OCI-LY7 (cell line): ENCODE data around the gene USP37. TPM values are rescaled to one million over a fixed set of nuclear protein-coding genes. Genes with fewer than 3 reads are reported as not detected.

Experiments used
- BruUV-seq: library from RNA; stranded (reverse); fragments of 400-500 nt; replicated peaks from 2 replicates; lab custom pipeline; 2021; lab: Mats Ljungman, UMichigan
- CTCF ChIA-PET: fragments of 300-600 bp; sonication (Branson Sonifier 250); formaldehyde crosslinking; loops from one replicate; lab custom pipeline; 2022; ENCODE audit warnings: antibody characterized with exemption; ENCODE audit not compliant: unreplicated experiment; lab: Charles Lee
- POLR2A ChIA-PET: fragments of 300-600 bp; sonication (Branson Sonifier 250); formaldehyde crosslinking; loops from one replicate; lab custom pipeline; 2022; ENCODE audit warnings: antibody characterized with exemption; lab: Charles Lee
- DNase-seq: peaks from one replicate; pipeline ENCODE4 v3.0.0-alpha.2; 2015; ENCODE audit warnings: low spot score
- H2AFZ ChIP-seq: fragments of 200-600 bp; sonication (generic), shearing (Covaris generic); 2 replicates; pipeline ENCODE4 v1.6.1; 2014; ENCODE audit warnings: mild to moderate bottlenecking, antibody characterized with exemption, low read length, moderate library complexity
- H3K27ac ChIP-seq: fragments of 200-600 bp; sonication (generic); 2 replicates; pipeline ENCODE4 v1.5.1; 2014; ENCODE audit warnings: mixed run types, low read depth, mild to moderate bottlenecking, moderate library complexity, low read length, inconsistent platforms; ENCODE audit not compliant: poor library complexity, severe bottlenecking
- H3K36me3 ChIP-seq: fragments of 200-600 bp; sonication (generic); 2 replicates; pipeline ENCODE4 v1.6.1; 2014; ENCODE audit warnings: mild to moderate bottlenecking, antibody characterized with exemption, low read length, moderate library complexity, mixed read lengths; ENCODE audit not compliant: insufficient read depth
- H3K4me1 ChIP-seq: fragments of 200-600 bp; sonication (generic); 2 replicates; pipeline ENCODE4 v1.5.1; 2014; ENCODE audit warnings: mild to moderate bottlenecking, low read length; ENCODE audit not compliant: insufficient read depth, poor library complexity, severe bottlenecking
- H3K4me2 ChIP-seq: fragments of 200-600 bp; sonication (generic); 2 replicates; pipeline ENCODE4 v1.6.1; 2014; ENCODE audit warnings: mild to moderate bottlenecking, low read length
- H3K4me3 ChIP-seq: fragments of 200-600 bp; sonication (generic); 2 replicates; pipeline ENCODE4 v1.5.1; 2014; ENCODE audit warnings: mild to moderate bottlenecking, low read depth, low read length; ENCODE audit not compliant: poor library complexity, severe bottlenecking
- H3K79me2 ChIP-seq: fragments of 200-600 bp; sonication (generic); 2 replicates; pipeline ENCODE4 v1.6.1; 2016; ENCODE audit warnings: low read depth, mild to moderate bottlenecking, low read length, moderate library complexity, mixed read lengths; ENCODE audit not compliant: insufficient read depth
- H3K9me2 ChIP-seq: fragments of 200-600 bp; sonication (generic); 2 replicates; pipeline ENCODE4 v1.6.1; 2016; ENCODE audit warnings: mild to moderate bottlenecking, low read length, mixed read lengths; ENCODE audit not compliant: insufficient read depth
- H3K9me3 ChIP-seq: fragments of 200-600 bp; sonication (generic); 2 replicates; pipeline ENCODE4 v1.6.1; 2014; ENCODE audit warnings: mild to moderate bottlenecking, mixed run types, low read length, mixed read lengths
- H4K20me1 ChIP-seq: fragments of 200-600 bp; sonication (generic); 2 replicates; pipeline ENCODE4 v1.6.1; 2014; ENCODE audit warnings: mild to moderate bottlenecking, antibody characterized with exemption, low read length, moderate library complexity, mixed read lengths; ENCODE audit not compliant: insufficient read depth
- EZH2phosphoT487 ChIP-seq: fragments of 200-600 bp; sonication (generic); IDR thresholded peaks from 2 replicates; pipeline ENCODE4 v1.6.1; 2018; ENCODE audit warnings: low read depth, borderline replicate concordance, mild to moderate bottlenecking, mixed run types, antibody characterized with exemption, low read length, moderate library complexity, mixed read lengths
- intact Hi-C: fragments of 100-400 bp; cut with micrococcal nuclease; formaldehyde crosslinking; loops from one replicate; pipeline ENCODE4 v1.10.0; 2022; ENCODE audit not compliant: unreplicated experiment
- total RNA-seq, 2 experiments: library from RNA; depleted of rRNA in 1 of 2; stranded (reverse); fragments of >200 nt in 1 of 2; shearing (Covaris generic) in 1 of 2; gene quantifications; 2 replicates each; pipeline ENCODE4 v1.2.3, GENCODE V29; 2014 to 2022
- TF ChIP-seq, protein P1 (sequence below): fragments of 200-600 bp; sonication (generic); conservative IDR thresholded peaks from 2 replicates; pipeline ENCODE4 v1.5.1; 2014; ENCODE audit warnings: mild to moderate bottlenecking, antibody characterized with exemption, low read length, moderate library complexity, mixed read lengths

Gene USP37
- total RNA-seq, 2 experiments from 2014 or later: 23.3 to 32.4 TPM

DNA sequence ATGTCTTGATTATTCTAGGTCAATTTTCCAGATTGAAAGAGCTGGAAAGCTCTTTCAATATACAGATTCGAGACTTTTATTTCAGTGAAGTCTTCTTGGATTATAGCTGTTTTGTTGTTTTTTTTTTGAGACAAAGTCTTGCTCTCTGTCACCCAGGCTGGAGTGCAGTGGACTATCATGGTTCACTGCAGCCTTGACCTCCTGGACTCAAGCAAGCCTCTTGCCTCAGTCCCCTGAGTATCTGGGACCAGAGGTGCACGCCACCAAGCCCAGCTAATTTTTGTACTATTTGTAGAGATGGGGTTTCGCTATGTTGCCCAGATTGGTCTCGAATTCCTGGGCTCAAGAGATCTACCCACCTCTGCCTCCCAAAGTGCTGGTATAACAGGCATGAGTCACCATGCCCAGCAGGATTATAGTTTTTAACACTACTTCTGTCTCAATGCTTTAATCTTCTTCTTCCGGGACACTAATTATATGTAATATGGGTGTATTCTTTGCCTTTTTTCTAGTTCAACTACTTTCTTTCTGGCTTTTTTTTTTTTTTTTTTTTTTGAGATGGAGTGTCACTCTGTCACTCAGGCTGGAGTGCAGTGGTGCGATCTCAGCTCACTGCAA, 62.3 kb downstream of the USP37 start:
- Histone ChIP-seq H3K9me3 (no peaks in the 10 kb centered on the region), H3K27ac (no peak overlapping the region), H3K79me2 (no peaks in the 10 kb centered on the region), H4K20me1 (no peaks in the 10 kb centered on the region), H2AFZ (no peak overlapping the region), H3K4me1 (no peaks in the 10 kb centered on the region), H3K36me3 (peaks cover 77% of the 10 kb centered on the region), H3K9me2 (no peaks in the 10 kb centered on the region), H3K4me3 (no peak overlapping the region), H3K4me2 (no peak overlapping the region)
- no TSS peak for BruUV-seq
- POLR2A ChIA-PET: interaction anchor here (0.6 to 0.7 kb wide), 2 partner anchors 17 to 147 kb away, joined by 3 to 7 read pairs; no protein-coding TSS in a partner anchor
- no peak for DNase-seq
- CTCF ChIA-PET: no interaction called here
- intact Hi-C loops: no loop called here
- TF ChIP-seq, protein P1, sequence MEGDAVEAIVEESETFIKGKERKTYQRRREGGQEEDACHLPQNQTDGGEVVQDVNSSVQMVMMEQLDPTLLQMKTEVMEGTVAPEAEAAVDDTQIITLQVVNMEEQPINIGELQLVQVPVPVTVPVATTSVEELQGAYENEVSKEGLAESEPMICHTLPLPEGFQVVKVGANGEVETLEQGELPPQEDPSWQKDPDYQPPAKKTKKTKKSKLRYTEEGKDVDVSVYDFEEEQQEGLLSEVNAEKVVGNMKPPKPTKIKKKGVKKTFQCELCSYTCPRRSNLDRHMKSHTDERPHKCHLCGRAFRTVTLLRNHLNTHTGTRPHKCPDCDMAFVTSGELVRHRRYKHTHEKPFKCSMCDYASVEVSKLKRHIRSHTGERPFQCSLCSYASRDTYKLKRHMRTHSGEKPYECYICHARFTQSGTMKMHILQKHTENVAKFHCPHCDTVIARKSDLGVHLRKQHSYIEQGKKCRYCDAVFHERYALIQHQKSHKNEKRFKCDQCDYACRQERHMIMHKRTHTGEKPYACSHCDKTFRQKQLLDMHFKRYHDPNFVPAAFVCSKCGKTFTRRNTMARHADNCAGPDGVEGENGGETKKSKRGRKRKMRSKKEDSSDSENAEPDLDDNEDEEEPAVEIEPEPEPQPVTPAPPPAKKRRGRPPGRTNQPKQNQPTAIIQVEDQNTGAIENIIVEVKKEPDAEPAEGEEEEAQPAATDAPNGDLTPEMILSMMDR: no peak
- no peak for TF ChIP-seq EZH2phosphoT487

DNA sequence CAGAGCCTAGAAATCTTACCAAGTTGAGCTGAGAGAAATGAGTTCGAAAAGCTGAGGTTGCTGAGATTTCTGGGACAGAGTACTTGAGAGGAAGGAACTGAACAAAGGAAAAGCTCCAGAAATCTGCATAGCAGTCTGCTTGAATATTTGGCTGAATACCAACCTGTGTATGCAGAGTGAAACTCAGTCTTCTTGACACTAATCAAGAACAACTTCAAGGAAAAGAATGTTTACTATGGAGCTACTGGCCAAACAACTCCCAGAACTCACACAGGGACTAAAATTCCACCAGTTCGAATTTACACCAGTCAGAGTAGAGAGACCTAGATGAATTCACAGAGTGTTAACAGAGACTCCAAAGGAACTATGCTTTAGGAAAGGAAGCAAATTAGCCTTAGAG, 66.5 kb downstream of the USP37 start:
- ChIA-PET POLR2A (interaction anchor here (0.9 to 1.2 kb wide), 3 partner anchors 9 to 41 kb away, joined by 3 to 5 read pairs (median 4); no protein-coding TSS in a partner anchor), CTCF (no interaction called here)
- no peak overlapping the region for H2AFZ ChIP-seq
- no peaks in the 10 kb centered on the region for H4K20me1 ChIP-seq
- H3K79me2 ChIP-seq: no peaks in the 10 kb centered on the region
- H3K36me3 ChIP-seq: peaks cover 66% of the 10 kb centered on the region
- H3K4me1 ChIP-seq: no peaks in the 10 kb centered on the region
- TF ChIP-seq, protein P1: no peak
- TF ChIP-seq EZH2phosphoT487: no peak
- no peak for DNase-seq
- intact Hi-C loops: no loop called here
- H3K9me2 ChIP-seq: no peaks in the 10 kb centered on the region
- no peaks in the 10 kb centered on the region for H3K9me3 ChIP-seq
- no TSS peak for BruUV-seq
- no peak overlapping the region for H3K4me2 ChIP-seq
- H3K27ac ChIP-seq: no peak overlapping the region
- no peak overlapping the region for H3K4me3 ChIP-seq

DNA sequence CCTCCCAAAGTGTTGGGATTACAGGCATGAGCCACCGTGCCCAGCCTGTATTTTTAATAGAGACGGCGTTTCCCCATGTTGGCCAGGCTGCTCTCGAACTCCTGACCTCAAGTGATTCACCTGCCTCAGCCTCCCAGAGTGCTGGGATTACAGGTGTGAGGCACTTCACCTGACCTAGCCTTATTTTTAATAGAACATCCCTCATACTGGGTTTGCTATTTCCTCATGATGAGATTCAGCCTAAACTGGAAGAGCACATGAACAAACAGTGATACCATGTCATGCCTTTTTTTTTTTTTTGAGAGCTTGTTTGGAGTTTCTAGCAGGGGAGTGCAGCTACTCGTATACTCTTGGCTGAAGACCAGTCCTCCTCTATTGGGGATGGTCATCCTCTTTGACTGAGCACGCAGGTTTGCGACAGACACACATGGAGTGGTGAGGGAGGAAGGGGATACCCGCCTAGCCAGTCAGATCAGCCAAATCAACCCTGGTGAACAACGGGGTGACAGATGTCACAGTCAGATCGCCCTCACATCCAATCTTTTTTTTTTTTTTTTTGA, 67.6 kb downstream of the USP37 start:
- POLR2A ChIA-PET: interaction anchor here (1.2 kb wide), 1 partner anchor 10 kb away, joined by 3 read pairs; no protein-coding TSS in a partner anchor
- BruUV-seq: no TSS peak
- Histone ChIP-seq H3K4me3 (no peak overlapping the region), H4K20me1 (no peaks in the 10 kb centered on the region), H3K4me1 (no peaks in the 10 kb centered on the region), H3K9me3 (no peaks in the 10 kb centered on the region), H3K79me2 (no peaks in the 10 kb centered on the region), H3K27ac (no peak overlapping the region), H3K9me2 (no peaks in the 10 kb centered on the region), H3K4me2 (no peak overlapping the region), H2AFZ (no peak overlapping the region), H3K36me3 (peaks cover 70% of the 10 kb centered on the region)
- CTCF ChIA-PET: no interaction called here
- DNase-seq: no peak
- TF ChIP-seq, protein P1: no peak
- TF ChIP-seq EZH2phosphoT487: no peak
- intact Hi-C loops: no loop called here
